Fibroblast of skin of left quadriceps (primary cell): ENCODE measurements around the gene PDE7B.

ENCODE experiments used
- DNase-seq, 2 experiments: peaks; one replicate each; pipeline ENCODE4 v3.0.0-alpha.2; 2013; ENCODE audit warnings: low read depth in 2 of 2

Gene PDE7B

DNA sequence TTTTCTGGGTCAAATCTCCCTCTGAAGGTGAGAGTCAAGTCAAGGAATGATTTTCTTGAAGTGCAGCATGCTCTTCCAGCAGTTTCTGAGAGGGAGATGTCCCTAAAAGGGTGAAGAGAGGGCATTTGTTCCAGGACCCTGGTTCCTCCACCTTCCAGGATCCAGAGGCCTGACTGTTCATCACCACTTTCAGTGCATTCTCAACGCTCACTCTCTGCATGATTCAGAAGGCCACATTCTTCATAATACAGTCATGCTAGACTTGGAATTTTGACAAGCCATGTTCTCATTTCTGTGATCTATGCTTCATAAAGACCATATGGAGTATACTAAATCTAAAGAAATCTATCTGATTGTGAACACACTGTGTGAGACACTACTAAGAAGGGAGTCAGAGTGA lies 85.1 kb downstream of the PDE7B start:
- peak; percentile 99 for DNase-seq

DNA sequence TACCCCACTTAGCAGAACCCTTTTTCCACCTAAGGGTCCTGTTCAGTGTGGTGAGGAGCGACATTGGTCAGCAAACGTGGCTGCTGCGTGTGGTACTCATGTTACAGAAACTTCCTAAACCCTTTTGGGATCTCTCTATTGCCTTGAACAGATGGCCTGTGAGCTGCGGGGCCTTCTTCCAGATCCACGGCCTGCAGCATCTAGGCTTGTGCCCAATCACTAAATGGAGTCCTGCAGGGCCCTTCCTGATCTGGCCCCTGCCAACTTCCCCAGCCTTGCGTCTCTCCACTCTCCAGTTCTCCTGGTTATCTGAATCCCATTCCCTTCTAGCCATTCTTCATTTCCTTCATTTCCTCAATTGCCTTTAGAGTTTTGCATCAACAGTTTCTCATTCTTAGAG lies 85.6 kb downstream of the PDE7B start:
- no peak for DNase-seq

DNA sequence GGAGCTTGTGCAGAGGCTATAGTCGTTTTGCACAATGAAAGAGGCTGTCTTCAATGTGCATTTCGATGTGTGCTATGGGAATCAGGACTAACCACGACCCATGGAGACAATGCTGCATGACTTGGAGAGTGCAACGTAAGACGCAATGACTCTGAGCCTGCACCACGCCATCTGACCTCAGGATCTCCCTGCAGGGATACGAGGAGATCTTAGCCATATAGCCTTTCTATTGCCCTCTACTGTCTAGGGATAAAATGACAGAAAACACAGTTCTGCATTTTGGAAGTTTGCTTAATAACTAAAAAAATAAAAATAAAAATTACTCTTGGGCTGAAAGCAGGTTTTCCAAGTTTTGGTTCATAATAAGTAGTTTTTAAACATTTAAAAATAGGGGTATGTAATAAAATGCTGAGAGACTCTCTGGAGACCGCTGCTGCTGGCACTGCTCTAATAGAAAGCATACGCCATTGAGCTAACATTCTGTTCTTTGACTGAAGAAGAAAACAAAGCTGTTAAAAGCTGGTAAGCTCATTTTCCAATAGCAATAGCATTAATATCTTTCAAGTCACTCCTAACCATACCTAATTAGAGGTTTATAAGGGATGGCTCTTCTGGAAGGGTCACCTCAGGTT lies 87.2 kb downstream of the PDE7B start:
- DNase-seq, result peak; percentile 37 to 45

DNA sequence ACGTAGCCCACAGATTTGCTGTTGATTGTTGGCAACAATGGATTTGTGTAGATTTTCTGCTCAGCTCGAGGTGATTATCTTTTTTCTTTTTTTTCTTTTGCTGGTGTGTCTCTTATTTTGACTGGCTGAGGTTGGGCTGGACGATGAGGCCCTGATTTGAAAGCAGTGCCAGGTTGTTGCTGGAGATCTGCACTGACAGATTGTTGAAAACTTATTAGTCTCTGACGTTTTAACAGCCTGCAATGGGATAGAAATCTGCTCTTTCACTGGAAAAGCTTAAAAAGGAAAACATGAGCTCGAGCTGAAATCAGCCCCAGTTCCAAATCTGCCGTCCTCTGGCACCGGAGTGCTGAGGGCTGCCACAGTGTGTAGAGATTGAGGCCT lies 87.7 kb downstream of the PDE7B start:
- DNase-seq, result peak; percentile 50 to 53

DNA sequence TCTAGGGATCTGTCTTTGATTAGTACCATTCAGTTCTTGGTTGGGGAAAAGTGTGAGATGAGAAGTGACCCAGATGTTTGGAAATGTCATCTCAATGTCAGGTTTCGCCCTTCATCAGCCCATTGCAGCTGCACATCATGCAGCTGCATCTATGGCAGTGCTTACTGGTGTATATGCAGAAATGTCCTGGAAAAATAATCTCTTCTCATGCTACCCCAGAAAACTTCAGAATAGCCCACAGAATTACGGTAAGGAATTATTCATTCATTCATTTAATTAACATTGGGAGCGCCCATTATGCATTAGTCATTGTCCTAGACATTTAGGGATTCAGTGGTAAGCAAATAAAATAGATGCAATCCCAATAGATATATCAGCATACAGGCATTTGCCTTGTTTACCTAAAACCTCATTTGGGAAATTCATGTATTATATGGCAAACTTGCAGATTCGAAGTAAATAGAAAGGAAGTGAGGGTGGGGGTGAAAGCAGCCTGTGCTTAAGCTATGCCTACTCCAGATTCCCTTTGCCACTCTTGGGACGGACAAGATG lies 89.2 kb downstream of the PDE7B start:
- no peak for DNase-seq

DNA sequence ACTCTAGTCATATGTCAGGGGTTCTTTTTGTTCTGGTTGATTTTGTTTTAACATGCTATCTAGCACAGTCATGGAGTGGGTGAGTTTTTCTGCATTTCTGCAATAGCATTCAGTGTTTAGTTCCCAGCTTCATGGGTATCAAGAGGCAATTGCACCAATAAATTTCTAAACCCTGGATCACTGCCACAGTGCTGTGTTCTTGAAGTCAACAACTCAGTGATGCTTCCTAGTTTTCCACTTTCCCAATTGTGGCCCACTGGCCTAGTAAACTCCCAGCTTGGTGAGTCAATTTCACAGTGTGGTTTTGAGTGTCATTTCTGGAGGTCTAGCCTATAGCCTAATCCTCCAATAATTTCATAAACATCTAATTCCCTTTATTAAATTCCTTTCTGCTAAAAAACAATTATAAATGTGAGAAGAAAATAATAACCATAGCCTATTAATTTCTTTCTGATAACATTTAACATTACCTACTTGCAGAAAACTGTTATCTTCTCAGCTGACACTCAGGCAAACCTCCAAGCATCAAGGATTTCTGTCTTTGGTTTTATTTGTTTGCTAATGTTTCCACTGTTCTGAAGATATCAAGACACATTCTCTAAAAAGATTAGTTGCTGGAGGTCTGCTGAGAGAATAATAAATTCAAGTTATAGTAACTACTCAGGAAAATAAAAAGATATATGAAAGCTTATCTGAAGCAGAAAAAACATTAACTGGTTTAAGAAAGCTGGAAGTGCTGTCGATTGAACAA lies 89.9 kb downstream of the PDE7B start:
- DNase-seq, result peak; percentile 42 to 45

DNA sequence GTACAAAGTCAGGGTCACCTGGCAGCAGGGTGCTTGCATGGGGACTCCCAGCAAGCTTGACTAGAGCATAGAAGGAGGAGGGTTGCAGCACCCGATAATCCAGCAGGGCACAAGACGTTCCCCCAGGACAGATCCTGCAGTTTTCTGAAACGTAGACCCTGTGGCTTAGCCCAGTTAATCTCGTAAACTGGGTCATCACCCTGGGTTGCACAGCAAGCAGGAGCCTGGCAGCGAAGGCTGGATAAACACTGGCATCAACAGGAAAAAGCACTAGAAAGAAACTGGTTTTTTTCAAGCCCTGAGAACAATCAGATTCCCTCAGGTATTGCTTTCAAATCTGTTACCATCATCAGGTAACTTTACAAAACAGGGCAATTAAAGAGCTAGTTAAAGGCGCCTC lies 92.6 kb downstream of the PDE7B start:
- DNase-seq, result no peak

DNA sequence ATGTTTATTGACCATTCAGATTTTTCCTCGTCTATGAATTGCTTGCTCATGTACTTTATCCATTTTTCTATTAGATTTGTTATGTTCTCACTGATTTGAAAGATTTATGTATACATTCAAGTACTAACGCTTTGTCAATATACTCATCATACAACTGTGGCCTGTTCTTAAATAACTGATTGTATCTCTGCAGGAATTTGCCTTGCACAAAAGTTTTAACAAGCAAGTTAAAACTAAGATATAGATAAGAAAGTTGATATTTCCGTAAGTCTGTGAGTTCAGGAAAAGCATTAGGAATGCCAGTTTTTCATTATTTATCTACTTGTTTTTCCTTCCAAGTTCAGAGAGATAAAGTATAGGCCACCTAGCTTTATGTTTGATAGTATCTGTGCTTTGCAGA lies 95.2 kb downstream of the PDE7B start:
- no peak for DNase-seq

DNA sequence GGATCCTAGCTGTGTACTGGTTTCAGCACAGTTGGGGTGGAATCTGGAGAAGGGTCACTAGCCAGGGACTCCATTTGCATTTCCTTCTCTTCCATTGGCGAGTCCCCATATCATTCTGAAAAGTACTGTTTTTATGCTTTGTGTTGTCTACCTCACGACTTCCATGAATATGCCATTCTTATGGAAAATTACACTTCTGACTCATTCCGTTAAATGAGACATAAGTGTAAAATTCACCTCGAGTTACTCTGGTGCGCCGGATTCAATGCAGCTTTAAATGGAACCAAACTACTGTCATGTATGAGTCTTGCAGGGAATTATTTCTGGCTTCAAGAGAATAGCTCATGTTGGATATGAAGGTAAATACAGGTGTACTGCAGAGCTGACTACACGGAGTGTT lies 99.2 kb downstream of the PDE7B start:
- DNase-seq, result no peak

DNA sequence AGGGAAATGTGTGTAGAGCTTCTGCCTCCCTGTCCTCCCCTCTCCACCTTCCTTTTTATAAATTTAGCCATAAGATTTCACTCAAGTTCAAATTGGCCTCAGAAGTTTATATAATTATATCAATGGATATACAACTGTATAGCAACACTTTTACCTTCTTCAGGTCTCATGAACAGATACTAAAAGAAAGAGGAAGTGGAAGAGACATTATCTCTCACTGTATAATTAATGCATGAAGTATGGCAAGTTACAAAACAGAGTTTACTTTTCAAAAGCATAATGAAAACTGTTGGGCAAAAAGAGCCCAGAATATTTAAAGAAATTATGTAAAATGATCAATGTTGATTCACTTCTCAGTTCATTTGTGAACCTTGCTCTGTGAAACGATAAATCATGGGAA lies 99.7 kb downstream of the PDE7B start:
- no peak for DNase-seq

DNA sequence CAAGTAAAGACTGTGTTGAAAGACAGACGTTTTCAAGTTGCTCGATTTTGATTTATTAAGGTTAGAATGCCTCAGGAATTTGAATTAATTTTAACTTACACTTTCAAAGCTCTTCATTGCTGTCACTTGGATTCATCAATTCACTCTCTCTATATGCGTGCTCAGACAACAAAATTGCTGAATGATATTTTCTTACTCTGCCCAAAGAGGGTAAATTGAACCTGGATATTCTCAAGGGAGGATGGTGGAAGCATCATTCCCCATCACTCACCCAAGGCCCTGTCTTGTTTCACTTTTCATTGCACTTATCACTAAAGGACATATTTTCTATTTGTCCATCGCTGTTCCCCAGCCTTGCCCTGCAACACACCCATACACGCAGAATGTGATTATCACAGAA lies 102.3 kb downstream of the PDE7B start:
- DNase-seq, result no peak

DNA sequence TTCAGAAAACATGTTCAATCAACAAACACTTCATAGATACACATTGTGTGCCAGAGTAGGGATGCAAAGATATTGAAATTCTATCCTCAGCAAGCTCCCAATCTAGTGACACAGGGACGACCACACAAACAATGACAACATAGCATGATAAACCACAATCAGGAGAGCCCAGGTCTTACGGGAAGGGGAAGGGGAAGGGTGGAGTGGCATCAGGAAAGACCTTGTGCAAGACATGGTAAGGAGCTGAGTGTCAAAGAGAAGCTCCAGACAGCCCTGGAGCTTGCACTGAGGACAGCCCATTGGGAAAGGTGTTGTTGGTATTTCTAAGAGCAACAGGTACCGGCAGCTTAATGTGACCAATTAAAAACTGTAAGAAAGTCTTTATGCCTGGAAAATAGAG lies 103.6 kb downstream of the PDE7B start:
- DNase-seq, result no peak

DNA sequence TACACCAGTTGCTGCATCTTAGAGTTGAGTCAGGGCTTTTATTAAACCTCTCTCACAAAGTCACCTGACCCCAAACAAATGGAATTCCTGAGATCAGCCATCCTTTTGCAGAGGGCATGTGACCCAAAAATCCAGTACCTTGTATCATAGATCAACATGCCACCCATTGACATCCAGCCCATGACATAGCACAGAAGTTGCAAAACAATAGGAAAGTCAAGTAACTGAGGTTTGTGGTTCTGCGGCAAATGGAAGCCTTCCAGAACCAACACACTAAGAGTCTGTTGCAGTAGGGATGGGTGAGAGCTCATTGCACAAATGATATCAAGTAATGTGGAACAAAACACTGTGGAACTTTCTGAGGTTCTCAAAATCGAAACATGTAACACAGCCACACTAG lies 111.2 kb downstream of the PDE7B start:
- no peak for DNase-seq

DNA sequence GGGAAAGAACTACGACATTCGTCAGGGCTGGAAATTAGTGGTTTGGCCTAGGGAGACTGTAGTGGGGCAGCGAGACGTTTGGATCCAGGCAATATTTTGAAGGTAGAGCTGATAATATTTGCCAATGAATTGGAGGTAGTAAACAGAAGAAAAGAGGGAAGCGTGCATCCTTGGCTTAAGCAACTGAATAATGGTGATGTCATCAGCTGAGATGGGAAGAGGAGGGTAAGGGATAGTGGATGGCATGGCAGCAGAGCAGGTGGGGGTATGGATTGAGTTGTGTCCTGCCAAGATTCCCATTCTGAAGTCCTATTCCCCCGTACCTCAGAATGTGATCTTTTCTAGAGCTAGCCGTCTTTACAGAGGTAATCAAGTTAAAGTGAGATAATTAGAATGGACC lies 119.2 kb downstream of the PDE7B start:
- DNase-seq, result no peak

DNA sequence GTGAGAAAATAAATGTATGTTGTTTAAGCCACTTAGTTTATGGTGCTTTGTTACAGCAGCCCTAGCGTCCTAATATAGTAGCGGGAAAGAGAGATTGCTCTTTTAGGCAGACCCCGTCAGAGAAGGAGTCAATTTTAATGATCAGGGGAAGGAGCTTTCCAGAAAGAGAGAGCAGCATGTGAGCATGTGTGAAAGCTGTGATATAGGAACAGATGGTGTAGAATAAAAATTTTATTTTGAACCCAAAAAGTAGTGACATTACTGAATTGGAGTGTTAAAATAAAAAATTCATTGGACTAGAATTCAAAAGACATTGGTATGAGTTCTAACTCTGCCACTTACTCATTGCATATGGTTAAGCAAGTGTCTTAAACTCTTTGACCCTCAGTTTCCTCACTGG lies 119.8 kb downstream of the PDE7B start:
- DNase-seq, result no peak

DNA sequence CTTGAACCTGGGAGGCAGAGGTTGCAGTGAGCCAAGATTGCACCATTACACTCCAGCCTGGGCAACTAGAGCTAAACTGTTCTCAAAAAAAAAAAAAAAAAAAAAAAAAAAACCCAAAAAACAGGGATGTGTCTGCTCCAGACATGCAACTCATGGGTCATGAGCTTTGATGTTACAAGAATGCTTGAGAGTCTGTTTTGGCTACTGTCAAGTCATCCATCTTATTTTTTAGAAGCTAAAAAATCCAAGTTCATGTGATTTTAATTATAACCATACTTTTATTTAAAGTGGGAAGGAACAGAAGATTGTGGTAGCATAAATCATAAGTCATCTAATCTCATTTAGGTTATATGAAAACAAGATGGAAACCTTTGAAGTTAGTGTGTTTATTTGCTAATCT lies 120.6 kb downstream of the PDE7B start:
- DNase-seq, result peak; percentile 49 to 52

DNA sequence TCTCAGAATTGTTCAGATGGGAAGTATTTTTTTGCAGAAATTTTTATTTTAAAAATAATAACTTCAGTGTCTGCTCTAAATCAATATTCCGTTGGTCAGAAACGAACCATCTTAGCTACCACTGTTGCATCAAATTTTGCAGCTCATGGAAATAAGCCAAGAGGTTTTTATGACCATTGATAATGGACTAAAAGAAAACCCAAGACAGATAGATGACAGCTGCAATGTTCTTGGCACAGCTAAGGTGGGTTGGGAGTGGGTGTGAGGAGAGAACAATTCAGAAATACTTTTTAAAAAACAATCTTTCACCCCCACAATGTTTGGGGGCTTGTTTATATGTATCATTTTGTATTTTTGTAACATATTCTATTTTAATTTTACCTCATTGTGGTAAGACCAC lies 121.1 kb downstream of the PDE7B start:
- DNase-seq, result no peak

DNA sequence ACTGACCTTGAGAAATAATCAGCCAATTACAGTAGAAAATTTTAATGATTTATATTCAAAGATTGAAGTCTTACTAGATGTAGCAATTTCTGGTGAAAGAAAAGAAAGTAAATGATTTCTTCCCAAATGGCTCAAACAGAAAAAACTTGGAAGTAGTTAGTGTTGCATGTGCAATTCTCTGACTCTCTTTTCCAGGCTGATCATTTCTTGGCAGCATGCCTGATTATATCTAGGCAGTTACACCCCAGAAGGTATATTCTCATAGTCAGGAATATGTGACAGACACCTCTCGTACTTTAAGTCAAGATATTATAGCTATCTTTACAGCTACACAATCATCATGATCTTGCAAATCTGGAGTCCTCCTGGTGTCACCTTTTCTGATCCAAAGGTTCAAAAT lies 122.9 kb downstream of the PDE7B start:
- no peak for DNase-seq

DNA sequence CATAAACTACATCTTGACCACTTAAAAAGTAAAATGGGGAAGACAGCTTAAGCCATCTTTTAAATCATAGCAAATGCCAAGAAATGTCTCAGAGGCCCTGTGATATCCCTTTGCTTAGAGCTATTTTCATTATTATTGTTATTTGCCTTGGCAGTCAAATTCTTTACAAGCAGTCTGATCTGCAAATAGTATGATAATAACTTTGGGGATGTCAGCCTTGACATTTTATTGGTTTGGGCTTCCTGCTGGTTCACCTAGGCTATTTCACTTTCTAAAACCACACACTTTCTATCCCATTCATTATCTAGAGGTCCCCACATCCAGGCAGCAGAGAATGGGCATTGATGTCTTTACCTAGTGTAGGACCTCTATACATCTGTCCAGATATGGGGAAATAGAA lies 125.1 kb downstream of the PDE7B start:
- DNase-seq, result no peak

DNA sequence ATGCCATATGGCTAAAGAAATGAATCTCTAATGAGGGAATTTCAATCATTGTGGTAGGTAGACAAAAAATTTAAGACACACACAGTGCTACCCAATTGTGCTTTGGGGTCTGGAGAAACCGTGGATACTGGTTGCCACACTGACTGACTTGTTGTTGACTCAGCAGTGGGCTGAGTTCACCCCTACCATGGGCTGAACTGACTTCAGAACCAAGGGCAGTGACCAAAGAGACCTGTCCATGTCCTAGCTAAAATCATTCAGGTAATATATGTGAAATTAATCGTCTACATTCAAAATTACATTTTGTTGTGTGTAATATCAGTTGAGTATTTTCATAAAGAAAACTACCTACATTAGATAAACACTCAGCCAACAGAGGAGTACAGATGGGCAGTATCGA lies 131.6 kb downstream of the PDE7B start:
- DNase-seq, result no peak

DNA sequence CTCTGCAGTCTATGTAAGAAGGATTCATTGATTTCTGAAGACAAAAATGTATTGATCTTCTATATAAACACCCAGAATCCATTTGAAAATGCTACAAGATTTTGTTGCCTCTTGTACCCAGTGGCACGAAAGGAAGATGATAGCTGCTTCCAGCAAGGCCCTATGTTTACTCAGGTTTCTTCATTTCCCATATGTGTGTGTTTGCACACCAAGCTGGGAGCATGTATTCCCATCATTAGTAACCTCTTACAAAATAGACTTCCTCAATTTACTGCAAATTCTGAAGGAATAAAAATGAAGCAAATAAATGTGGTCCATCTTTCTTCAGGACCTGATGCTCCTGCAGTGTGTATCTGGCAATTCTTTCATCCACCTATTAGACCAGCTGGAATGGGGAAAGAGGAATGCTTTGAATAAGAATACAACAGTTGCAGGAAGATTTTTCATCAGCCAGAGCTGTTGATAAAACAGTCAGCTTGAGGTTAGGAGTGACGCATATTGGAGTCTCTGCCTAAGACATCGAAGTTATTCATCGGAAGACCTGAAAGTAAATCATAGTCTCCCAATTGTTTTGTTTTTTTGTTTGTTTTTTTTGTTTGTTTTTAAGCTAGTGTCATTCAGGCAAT lies 132.3 kb downstream of the PDE7B start:
- no peak for DNase-seq

DNA sequence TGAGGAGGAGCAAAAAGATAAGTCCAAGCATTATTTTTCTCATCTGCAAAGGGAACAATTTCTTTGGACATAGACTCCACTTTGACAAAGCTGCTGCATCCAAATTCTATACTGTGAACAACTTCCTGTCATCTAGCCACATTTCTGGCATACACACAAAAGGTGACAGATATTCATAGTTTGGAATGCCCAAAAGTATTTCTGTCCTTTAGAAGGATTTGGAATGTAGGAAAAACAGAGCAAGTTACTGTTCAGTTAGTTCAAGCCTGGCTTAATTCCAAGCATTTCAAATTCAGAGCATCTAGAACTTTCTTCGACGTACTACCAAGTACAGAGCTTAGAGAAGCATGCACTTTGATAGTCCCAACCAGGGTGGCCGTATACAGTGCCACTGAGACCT lies 134.0 kb downstream of the PDE7B start:
- no peak for DNase-seq

DNA sequence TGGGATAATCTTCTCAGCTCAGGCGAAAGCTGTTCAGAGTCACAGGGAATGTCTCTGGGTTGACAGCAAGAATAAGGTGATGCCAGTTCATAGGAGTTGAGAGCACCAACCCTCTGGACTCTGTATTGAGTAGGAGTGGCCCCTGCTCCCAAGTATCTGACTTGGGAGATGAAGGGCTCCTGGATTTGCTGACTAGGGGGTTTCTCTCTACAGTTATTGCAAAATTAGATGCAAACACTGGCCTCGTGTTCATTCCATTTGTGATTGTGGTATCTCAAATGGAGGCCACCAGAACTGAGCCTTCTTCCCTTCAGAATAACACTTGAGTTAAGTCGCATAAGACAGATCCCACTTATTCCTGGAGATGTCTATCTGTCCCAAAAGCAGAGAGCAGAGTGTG lies 135.7 kb downstream of the PDE7B start:
- no peak for DNase-seq
